Gastrocnemius medialis (tissue), 4 donors: Measurements from ENCODE around the gene RPL3.

ENCODE experiments used
- CTCF ChIP-seq, 5 experiments: fragments of 450-650 bp in 3 of 5; fragments of 200-600 bp in 2 of 5; sonication (generic) in 2 of 5; IDR thresholded peaks in 4 of 5; conservative IDR thresholded peaks in 1 of 5; 1 replicate in 4 of 5; 2 replicates in 1 of 5; pipeline ENCODE4 v1.5.1; 2016 to 2019; ENCODE audit warnings: antibody characterized with exemption in 5 of 5, mild to moderate bottlenecking in 3 of 5, moderate library complexity in 3 of 5
- POLR2A ChIP-seq, 2 donors: fragments of 450-650 bp; IDR thresholded peaks; one replicate each; pipeline ENCODE4 v1.6.1; 2017; ENCODE audit warnings: antibody characterized with exemption in 2 of 2, mild to moderate bottlenecking in 2 of 2, moderate library complexity in 2 of 2

DNA sequence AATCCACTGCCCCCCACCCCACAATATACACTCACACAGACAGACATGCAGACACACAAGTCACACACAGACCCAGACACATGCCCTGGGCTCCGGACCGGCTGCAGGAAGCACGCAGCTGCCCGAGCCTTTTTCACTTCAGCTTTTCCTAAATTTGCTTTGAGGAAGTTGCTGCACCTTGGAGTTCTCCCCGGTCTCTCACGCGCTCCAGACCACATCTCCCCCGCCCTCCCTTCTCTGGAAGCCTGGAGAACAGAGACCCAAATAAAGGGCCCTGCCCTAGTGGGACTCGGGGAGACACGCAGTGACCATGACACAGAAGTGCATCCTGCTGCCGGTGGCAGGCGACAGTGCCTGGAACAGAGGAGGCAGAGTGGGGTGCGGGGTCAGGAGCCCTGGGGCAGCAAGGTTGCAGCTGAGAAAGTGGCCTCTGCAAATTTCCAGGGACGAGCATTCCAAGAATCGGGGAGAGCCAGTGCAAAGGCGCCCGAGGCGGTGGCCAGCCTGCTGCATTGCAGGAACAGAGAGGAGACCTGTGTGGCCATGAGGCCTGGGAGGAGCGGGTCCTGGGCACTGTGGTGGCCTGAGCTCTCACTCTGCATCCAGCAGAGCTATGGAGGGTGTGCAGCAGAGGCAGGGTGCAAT lies 19.1 kb downstream of the RPL3 start:
- TF ChIP-seq CTCF (IDR thresholded peaks at IDR 0.05 in 4 of 5, conservative IDR thresholded peaks at IDR 0.05 in 1 of 5) (no peak), POLR2A (IDR thresholded peaks at IDR 0.05) (peak in 1 of 2 donors; percentile 7)
